Measurements from ENCODE around the gene KLHL36.

DNA sequence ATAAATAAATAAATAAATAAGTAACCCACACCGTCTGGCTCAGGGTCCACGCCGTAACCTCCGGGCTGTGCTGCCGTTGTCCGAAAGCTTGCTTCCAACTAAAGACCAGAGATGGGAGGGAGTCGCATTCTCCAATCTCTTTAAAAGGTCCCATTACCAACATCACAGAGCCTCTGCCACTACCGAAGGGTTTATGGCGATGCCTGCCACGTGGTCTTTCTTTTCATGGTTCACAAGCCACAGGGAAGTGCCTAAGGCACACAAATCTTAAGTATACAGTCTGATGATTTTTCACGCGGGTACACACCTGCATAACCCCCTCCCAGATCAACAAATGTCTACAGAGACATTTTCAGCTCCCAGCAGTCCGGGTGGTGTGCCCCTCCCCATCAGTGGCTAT lies 31.8 kb upstream of the KLHL36 start:
- no peak for TF ChIP-seq POLR2A (IDR thresholded peaks at IDR 0.05)
- TF ChIP-seq, protein P1, sequence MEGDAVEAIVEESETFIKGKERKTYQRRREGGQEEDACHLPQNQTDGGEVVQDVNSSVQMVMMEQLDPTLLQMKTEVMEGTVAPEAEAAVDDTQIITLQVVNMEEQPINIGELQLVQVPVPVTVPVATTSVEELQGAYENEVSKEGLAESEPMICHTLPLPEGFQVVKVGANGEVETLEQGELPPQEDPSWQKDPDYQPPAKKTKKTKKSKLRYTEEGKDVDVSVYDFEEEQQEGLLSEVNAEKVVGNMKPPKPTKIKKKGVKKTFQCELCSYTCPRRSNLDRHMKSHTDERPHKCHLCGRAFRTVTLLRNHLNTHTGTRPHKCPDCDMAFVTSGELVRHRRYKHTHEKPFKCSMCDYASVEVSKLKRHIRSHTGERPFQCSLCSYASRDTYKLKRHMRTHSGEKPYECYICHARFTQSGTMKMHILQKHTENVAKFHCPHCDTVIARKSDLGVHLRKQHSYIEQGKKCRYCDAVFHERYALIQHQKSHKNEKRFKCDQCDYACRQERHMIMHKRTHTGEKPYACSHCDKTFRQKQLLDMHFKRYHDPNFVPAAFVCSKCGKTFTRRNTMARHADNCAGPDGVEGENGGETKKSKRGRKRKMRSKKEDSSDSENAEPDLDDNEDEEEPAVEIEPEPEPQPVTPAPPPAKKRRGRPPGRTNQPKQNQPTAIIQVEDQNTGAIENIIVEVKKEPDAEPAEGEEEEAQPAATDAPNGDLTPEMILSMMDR (IDR thresholded peaks at IDR 0.05) = no peak

All from vagina (tissue), 2 donors.